ENCODE data around the gene C19orf25. TPM values are rescaled to one million over a fixed set of nuclear protein-coding genes. Genes with fewer than 3 reads are reported as not detected.

The C19orf25 gene
- total and polyA plus RNA-seq, 9 of the 15 experiments (the other 6 are each of a cell fraction or from before 2014, with no cell fraction given), result 0.79 to 96.0 (median 36.1) TPM

- TF ChIP-seq REST (IDR thresholded peaks at IDR 0.05; ENCODE audit: borderline replicate concordance) (no peak), REST (CRISPR knock-in tag; IDR thresholded peaks at IDR 0.05; ENCODE audit: low read depth) (no peak), RBM22 (IDR thresholded peaks at IDR 0.05; ENCODE audit: low read depth, low read length, poor library complexity, severe bottlenecking) (peak; percentile 78), MNT (conservative IDR thresholded peaks at IDR 0.05) (peak in 1 of 2 experiments; percentile 52; a peak in 3 of 4 replicates), POLR2G (IDR thresholded peaks at IDR 0.05; ENCODE audit: low read depth, low read length) (peak; percentile 63), SRF (CRISPR knock-in tag; IDR thresholded peaks at IDR 0.05) (no peak), NR3C1 (CRISPR knock-in tag; IDR thresholded peaks at IDR 0.05) (0 out of 2 replicates have a peak, but pooled peaks have one; percentile 24), PCBP2 (IDR thresholded peaks at IDR 0.05; ENCODE audit: low read depth, low read length, poor library complexity, severe bottlenecking) (no peak), TCFL5 (CRISPR knock-in tag; conservative IDR thresholded peaks at IDR 0.05) (no peak), ZNF589 (CRISPR knock-in tag; IDR thresholded peaks at IDR 0.05; ENCODE audit: low read depth) (no peak), EGR1 (conservative IDR thresholded peaks at IDR 0.05) (peak; percentile 90), FOXP1 (CRISPR knock-in tag; IDR thresholded peaks at IDR 0.05) (no peak), NUFIP1 (IDR thresholded peaks at IDR 0.05; ENCODE audit: partially characterized antibody) (no peak)
- TF ChIP-seq, protein P1, sequence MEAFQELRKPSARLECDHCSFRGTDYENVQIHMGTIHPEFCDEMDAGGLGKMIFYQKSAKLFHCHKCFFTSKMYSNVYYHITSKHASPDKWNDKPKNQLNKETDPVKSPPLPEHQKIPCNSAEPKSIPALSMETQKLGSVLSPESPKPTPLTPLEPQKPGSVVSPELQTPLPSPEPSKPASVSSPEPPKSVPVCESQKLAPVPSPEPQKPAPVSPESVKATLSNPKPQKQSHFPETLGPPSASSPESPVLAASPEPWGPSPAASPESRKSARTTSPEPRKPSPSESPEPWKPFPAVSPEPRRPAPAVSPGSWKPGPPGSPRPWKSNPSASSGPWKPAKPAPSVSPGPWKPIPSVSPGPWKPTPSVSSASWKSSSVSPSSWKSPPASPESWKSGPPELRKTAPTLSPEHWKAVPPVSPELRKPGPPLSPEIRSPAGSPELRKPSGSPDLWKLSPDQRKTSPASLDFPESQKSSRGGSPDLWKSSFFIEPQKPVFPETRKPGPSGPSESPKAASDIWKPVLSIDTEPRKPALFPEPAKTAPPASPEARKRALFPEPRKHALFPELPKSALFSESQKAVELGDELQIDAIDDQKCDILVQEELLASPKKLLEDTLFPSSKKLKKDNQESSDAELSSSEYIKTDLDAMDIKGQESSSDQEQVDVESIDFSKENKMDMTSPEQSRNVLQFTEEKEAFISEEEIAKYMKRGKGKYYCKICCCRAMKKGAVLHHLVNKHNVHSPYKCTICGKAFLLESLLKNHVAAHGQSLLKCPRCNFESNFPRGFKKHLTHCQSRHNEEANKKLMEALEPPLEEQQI (IDR thresholded peaks at IDR 0.05), result no peak
These were observed 25.3 kb downstream of the C19orf25 start (continued) for GRCh38 chr19:1453525-1454364.

Measured in K562 (cell line).